MCF 10A (cell line): ENCODE measurements around the gene NTN1. TPM values are rescaled to one million over a fixed set of nuclear protein-coding genes. Genes with fewer than 3 reads are reported as not detected.

Experiments
- BruUV-seq: library from RNA; stranded (reverse); fragments of 400-500 nt; replicated peaks from 2 replicates; lab custom pipeline; 2021; lab: Mats Ljungman, UMichigan
- CTCF ChIA-PET: fragments of 300-600 bp; sonication (Branson Sonifier 250); formaldehyde crosslinking; extraction: SDS; loops from one replicate; lab custom pipeline; 2021; ENCODE audit warnings: antibody characterized with exemption, inconsistent platforms; lab: Yijun Ruan, JAX
- POLR2A ChIA-PET: fragments of 300-600, 350-650 bp; sonication (Branson Sonifier 250); formaldehyde crosslinking; extraction: SDS; loops from one replicate; lab custom pipeline; 2020; ENCODE audit warnings: antibody characterized with exemption, inconsistent platforms; lab: Yijun Ruan, JAX
- DNase-seq: peaks from one replicate; pipeline ENCODE4 v3.0.0-alpha.2; 2018; ENCODE audit not compliant: unreplicated experiment
- H3K27ac Mint-ChIP-seq: one replicate; pipeline ENCODE4 v1.8.0; 2022; ENCODE audit warnings: mild to moderate bottlenecking, low read depth, mixed read lengths; ENCODE audit not compliant: unreplicated experiment
- H3K27me3 Mint-ChIP-seq: one replicate; pipeline ENCODE4 v1.8.0; 2022; ENCODE audit warnings: mixed read lengths; ENCODE audit not compliant: insufficient read depth, unreplicated experiment
- H3K36me3 Mint-ChIP-seq: one replicate; pipeline ENCODE4 v1.8.0; 2022; ENCODE audit warnings: mild to moderate bottlenecking, moderate library complexity, mixed read lengths; ENCODE audit not compliant: insufficient read depth, unreplicated experiment
- H3K4me1 Mint-ChIP-seq: one replicate; pipeline ENCODE4 v1.8.0; 2022; ENCODE audit warnings: mixed read lengths; ENCODE audit not compliant: insufficient read depth, unreplicated experiment
- H3K4me3 Mint-ChIP-seq: one replicate; pipeline ENCODE4 v1.8.0; 2022; ENCODE audit warnings: mild to moderate bottlenecking, moderate library complexity, mixed read lengths; ENCODE audit not compliant: unreplicated experiment
- H3K9me3 Mint-ChIP-seq: one replicate; pipeline ENCODE4 v1.8.0; 2022; ENCODE audit warnings: mixed read lengths; ENCODE audit not compliant: unreplicated experiment
- CTCF ChIP-seq: fragments of 200-600 bp; IDR thresholded peaks from one replicate; pipeline ENCODE4 v1.8.0; 2022; ENCODE audit warnings: antibody characterized with exemption, mild to moderate bottlenecking; ENCODE audit not compliant: unreplicated experiment
- intact Hi-C: fragments of 100-400 bp; cut with micrococcal nuclease; formaldehyde crosslinking; loops from 2 replicates; pipeline ENCODE4 v1.14.1; 2022
- total RNA-seq: library from RNA; stranded (reverse); gene quantifications from 2 replicates; pipeline ENCODE4 v1.2.3, GENCODE V29; 2022

Gene NTN1
- total RNA-seq, 1 experiment from 2014 or later: 0.23 TPM

DNA sequence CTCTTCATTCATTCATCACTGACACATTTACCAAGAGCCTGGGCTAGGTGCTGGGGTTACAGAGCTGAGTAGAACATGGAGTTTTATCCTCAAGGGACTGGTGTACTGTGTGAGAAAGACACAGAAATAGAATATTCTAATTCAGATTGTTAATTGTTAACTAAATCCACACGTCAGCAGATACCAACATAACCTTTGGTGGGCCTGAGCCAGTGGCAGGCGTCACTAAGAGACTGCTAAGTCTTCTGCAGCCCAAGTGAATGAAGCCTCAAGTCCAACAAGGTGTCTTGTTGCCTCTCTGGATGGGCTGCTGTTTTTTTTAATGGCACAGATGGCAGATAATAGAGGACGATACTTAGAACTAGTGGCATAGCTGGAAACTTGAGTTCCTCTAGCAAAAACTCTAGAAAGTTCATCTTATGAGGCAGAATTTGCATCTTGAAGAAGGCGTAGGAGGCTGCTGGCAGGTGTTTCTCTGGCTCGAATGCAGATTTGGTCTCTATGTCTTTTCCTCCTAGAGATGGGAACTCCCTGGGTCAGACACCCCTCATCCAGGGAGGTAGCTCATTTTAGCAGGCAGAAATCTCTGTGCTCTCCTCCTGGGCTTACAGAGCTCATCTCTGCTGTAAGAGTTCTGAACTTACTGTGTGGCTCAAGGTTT is 179.5 kb downstream of the NTN1 start:
- H3K27ac Mint-ChIP-seq: no peak overlapping the region
- intact Hi-C loops: no loop called here
- no peak overlapping the region for H3K4me3 Mint-ChIP-seq
- no peak for TF ChIP-seq CTCF
- peaks cover 16% of the 10 kb centered on the region for H3K9me3 Mint-ChIP-seq
- BruUV-seq: no TSS peak
- peaks cover 5% of the 10 kb centered on the region for H3K36me3 Mint-ChIP-seq
- ChIA-PET CTCF (no interaction called here), POLR2A (interaction anchor here (0.6 to 1.0 kb wide), 2 partner anchors 15 to 206 kb away, joined by 3 read pairs; no protein-coding TSS in a partner anchor)
- peaks cover 24% of the 10 kb centered on the region for H3K27me3 Mint-ChIP-seq
- no peak for DNase-seq
- no peaks in the 10 kb centered on the region for H3K4me1 Mint-ChIP-seq

DNA sequence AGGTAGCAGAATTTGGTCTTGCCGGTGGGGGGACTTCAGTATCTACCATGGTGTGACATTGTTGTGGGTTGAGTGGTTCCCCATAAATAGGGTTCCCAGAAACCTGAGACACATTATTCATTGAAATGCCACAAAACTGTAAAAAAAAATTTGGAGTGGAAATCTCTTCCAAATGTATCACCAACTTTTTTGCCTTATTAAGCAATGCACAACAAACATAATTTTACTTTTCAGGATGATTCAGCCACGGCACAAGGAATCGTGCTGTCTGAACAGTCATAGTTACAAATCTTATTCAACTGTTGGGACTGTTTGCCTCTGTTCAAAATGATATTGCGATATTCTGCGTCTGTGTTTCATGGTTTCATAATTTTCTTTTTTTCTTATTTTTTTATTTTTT is 181.2 kb downstream of the NTN1 start:
- no peak for TF ChIP-seq CTCF
- no peak overlapping the region for H3K27ac Mint-ChIP-seq
- CTCF ChIA-PET: no interaction called here
- peaks cover 16% of the 10 kb centered on the region for H3K9me3 Mint-ChIP-seq
- no peak overlapping the region for H3K4me3 Mint-ChIP-seq
- peaks cover 24% of the 10 kb centered on the region for H3K27me3 Mint-ChIP-seq
- no TSS peak for BruUV-seq
- intact Hi-C loops: no loop called here
- no peak for DNase-seq
- H3K36me3 Mint-ChIP-seq: peaks cover 5% of the 10 kb centered on the region
- no peaks in the 10 kb centered on the region for H3K4me1 Mint-ChIP-seq
- POLR2A ChIA-PET: no interaction called here

DNA sequence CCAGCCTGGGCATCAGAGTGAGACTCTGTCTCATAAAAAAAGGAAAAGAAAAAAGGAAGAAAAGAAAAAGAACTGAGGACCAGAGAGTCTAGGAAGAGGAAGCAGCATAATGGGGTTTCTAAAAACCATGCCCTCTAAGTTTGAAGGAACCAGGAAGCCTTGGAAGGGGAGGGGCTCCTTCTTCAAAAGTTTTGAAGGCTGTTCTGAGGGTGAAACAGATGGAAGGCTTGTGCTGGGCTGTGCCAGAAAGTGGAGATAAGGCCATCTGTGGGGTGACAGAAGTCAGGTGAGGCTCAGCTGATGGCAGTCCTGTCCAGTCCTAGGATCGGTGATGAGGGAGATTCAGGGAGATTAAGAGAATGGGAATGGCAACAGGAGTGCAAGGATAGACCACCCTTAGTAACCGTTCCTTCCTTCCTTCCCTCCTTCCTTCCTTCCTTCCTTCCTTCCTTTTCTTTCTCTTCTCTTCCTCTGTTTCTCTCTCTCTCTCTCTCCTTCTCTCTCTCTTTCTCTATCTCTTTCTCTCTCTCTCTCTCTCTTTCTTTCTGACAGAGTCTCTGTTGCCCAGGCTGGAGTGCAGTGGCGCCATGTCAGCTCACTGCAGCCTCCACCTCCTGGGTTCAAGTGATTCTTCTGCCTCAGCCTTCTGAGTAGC is 182.6 kb downstream of the NTN1 start:
- Mint-ChIP-seq H3K4me1 (no peaks in the 10 kb centered on the region), H3K36me3 (peaks cover 5% of the 10 kb centered on the region), H3K9me3 (peaks cover 16% of the 10 kb centered on the region), H3K27ac (no peak overlapping the region), H3K4me3 (no peak overlapping the region), H3K27me3 (peaks cover 24% of the 10 kb centered on the region)
- no TSS peak for BruUV-seq
- CTCF ChIA-PET: interaction anchor here (0.6 kb wide), 2 partner anchors 326 to 552 kb away, joined by 4 to 5 read pairs; no protein-coding TSS in a partner anchor
- no peak for TF ChIP-seq CTCF
- POLR2A ChIA-PET: no interaction called here
- DNase-seq: no peak
- intact Hi-C loops: no loop called here

DNA sequence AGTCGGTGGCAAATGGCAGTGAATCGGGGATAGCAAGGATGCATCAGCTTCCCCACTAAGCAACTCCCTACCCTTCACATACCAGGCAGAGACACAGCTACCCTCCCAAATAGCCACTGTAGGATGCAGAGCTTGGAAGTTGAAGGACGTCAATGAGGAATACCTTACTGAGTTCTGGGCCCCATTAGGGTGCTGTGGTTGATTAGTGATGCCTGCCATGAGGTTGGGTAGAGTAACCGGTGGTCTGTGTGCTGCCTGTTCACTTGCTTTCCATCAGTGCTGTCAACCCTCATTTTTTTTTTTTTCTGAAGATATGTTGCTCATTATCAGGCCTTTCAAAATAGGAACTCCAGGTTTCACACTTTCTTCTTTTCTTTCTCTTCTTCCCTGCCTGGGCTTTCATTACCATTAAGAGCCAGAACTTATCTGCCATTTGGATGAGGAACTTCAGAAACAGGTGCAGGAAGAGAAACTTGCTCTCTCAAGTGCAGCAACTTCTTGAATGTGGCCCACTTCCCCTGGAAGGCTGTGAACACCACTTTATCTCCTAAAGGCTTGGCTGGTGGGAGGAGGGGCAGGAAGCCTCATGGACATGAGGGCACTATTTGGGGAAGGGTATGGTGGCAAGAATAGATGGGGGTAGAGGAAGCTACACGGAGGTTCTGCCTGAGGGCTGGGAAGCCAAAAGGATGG is 183.5 kb downstream of the NTN1 start:
- H3K4me1 Mint-ChIP-seq: no peaks in the 10 kb centered on the region
- intact Hi-C loops: no loop called here
- no TSS peak for BruUV-seq

More for the DNA sequence above, 183.5 kb downstream of the NTN1 start:
- Mint-ChIP-seq H3K27me3 (peaks cover 24% of the 10 kb centered on the region), H3K4me3 (no peak overlapping the region), H3K27ac (no peak overlapping the region), H3K9me3 (peaks cover 16% of the 10 kb centered on the region), H3K36me3 (peaks cover 5% of the 10 kb centered on the region)
- CTCF ChIA-PET: interaction anchor here (0.5 to 0.6 kb wide), 2 partner anchors 119 to 553 kb away, joined by 3 to 5 read pairs; no protein-coding TSS in a partner anchor
- TF ChIP-seq CTCF: no peak
- POLR2A ChIA-PET: no interaction called here
- DNase-seq: no peak
